HepG2 (cell line): Measurements from ENCODE around the gene NAA15. TPM values are rescaled to one million over a fixed set of nuclear protein-coding genes. Genes with fewer than 3 reads are reported as not detected.

Experiments used
- ATAC-seq: fragments of 200-7000 bp; cut with Tn5 transposase; 3 replicates; pipeline ENCODE4 v1.9.1; 2020; ENCODE audit warnings: mild to moderate bottlenecking, moderate library complexity
- BruUV-seq: library from RNA; stranded (reverse); fragments of 400-500 nt; replicated peaks from 2 replicates; lab custom pipeline; 2021; lab: Mats Ljungman, UMichigan
- CTCF ChIA-PET: fragments of 300-600 bp; formaldehyde crosslinking; extraction: SDS; loops from one replicate; lab custom pipeline; 2021; ENCODE audit warnings: low total read pairs, inconsistent platforms, low intra/inter-chr PET ratio; lab: Yijun Ruan, JAX
- POLR2A ChIA-PET: fragments of 350-600 bp; sonication (Branson Sonifier 250); formaldehyde crosslinking; loops from one replicate; lab custom pipeline; 2020; ENCODE audit warnings: antibody characterized with exemption, inconsistent platforms; lab: Yijun Ruan, JAX
- DNase-seq: peaks from one replicate; pipeline ENCODE4 v3.0.0-alpha.2; 2015; ENCODE audit warnings: low spot score
- FAIRE-seq: peaks from 3 replicates; lab custom pipeline; 2011; peaks lifted over from hg19 to GRCh38; lab: Jason Lieb, UNC
- H2AFZ ChIP-seq: one replicate; pipeline ENCODE4 v1.6.1; 2011; ENCODE audit warnings: low read length, inconsistent platforms
- H3K27ac ChIP-seq: fragments of 300-600 bp; 3 replicates; pipeline ENCODE4 v1.8.0; 2011; ENCODE audit warnings: mixed run types, mild to moderate bottlenecking, mixed read lengths, low read length, inconsistent platforms; ENCODE audit not compliant: insufficient read depth; ENCODE audit errors: extremely low read length
- H3K27me3 ChIP-seq, 2 experiments: fragments of 200-600 bp in 1 of 2; 2 replicates in 1 of 2; 3 replicates in 1 of 2; pipeline versions ENCODE4 v1.6.0 to v1.8.0; 2011; ENCODE audit warnings: low read length in 2 of 2, mild to moderate bottlenecking in 2 of 2, moderate library complexity in 2 of 2, inconsistent platforms in 1 of 2; ENCODE audit not compliant: insufficient read depth in 2 of 2, control insufficient read depth in 1 of 2
- H3K36me3 ChIP-seq, 2 experiments: fragments of 200-600 bp in 1 of 2; replicated peaks in 1 of 2; 2 replicates in 1 of 2; 3 replicates in 1 of 2; pipeline versions ENCODE4 v1.5.1 to v1.8.0; 2011; ENCODE audit warnings: low read length in 2 of 2, inconsistent platforms in 1 of 2; ENCODE audit not compliant: insufficient read depth in 2 of 2, control insufficient read depth in 1 of 2
- H3K4me1 ChIP-seq: 2 replicates; pipeline ENCODE4 v1.5.1; 2012; ENCODE audit warnings: low read length, inconsistent platforms; ENCODE audit not compliant: insufficient read depth
- H3K4me2 ChIP-seq: 2 replicates; pipeline ENCODE4 v1.6.0; 2011; ENCODE audit warnings: low read depth, low read length, inconsistent platforms
- H3K4me3 ChIP-seq, 3 experiments: fragments of 200-600 bp in 1 of 3; sonication (generic), shearing (Covaris generic) in 1 of 3; replicated peaks in 1 of 3; 2 replicates each; pipeline ENCODE4 v1.5.1; 2011 to 2016; ENCODE audit warnings: low read length in 3 of 3, inconsistent platforms in 2 of 3, low read depth in 2 of 3, mild to moderate bottlenecking in 2 of 3, control low read depth in 1 of 3, mixed read lengths in 1 of 3; ENCODE audit not compliant: insufficient read depth in 1 of 3
- H3K79me2 ChIP-seq: one replicate; pipeline ENCODE4 v1.6.1; 2011; ENCODE audit warnings: low read length, inconsistent platforms; ENCODE audit not compliant: insufficient read depth
- H3K9ac ChIP-seq: 2 replicates; pipeline ENCODE4 v1.6.0; 2011; ENCODE audit warnings: mild to moderate bottlenecking, low read depth, low read length, inconsistent platforms; ENCODE audit not compliant: insufficient read depth
- H3K9me3 ChIP-seq: 2 replicates; pipeline ENCODE4 v1.5.1; 2012; ENCODE audit warnings: mild to moderate bottlenecking, low read length
- H4K20me1 ChIP-seq: 2 replicates; pipeline ENCODE4 v1.6.0; 2011; ENCODE audit warnings: inconsistent platforms, mild to moderate bottlenecking, low read length, moderate library complexity; ENCODE audit not compliant: insufficient read depth
- RCOR2 ChIP-seq: IDR thresholded peaks from 2 replicates; pipeline ENCODE4 v1.6.1; 2016; ENCODE audit warnings: missing biosample characterization, missing genetic modification reagents
- SOX13 ChIP-seq, 3 experiments: fragments of 450-650 bp in 1 of 3; sonication (generic) in 1 of 3; formaldehyde crosslinking in 1 of 3; IDR thresholded peaks in 2 of 3; conservative IDR thresholded peaks in 1 of 3; 2 replicates each; pipeline versions ENCODE4 v1.5.0 to v1.6.1; 2016 to 2020; ENCODE audit warnings: antibody characterized with exemption in 1 of 3, mild to moderate bottlenecking in 1 of 3, missing compliant biosample characterization in 1 of 3, missing genetic modification reagents in 1 of 3, moderate library complexity in 1 of 3
- ZNF230 ChIP-seq: sonication (generic); formaldehyde crosslinking; IDR thresholded peaks from 2 replicates; pipeline ENCODE4 v1.4.0; 2020; ENCODE audit warnings: mild to moderate bottlenecking, missing genetic modification reagents
- WGBS: methylation state at CpG from one replicate; pipeline ENCODE4 v1.1.6; 2017; ENCODE audit warnings: low lambda C conversion rate; 5-methylcytosine and 5-hydroxymethylcytosine counted together
- in situ Hi-C: cut with HindIII; loops from 2 replicates; pipeline ENCODE4 v1.10.0; 2017; ENCODE audit warnings: low pct_unique_long_range_greater_than_20kb; ENCODE audit not compliant: extremely low pct_ligation_motif_present
- intact Hi-C: fragments of 100-400 bp; cut with micrococcal nuclease; formaldehyde crosslinking; loops from one replicate; pipeline ENCODE4 v1.10.0; 2022; ENCODE audit not compliant: unreplicated experiment
- polyA plus RNA-seq, 8 experiments: library from polyadenylated mRNA; depleted of rRNA in 3 of 8; stranded (reverse) in 7 of 8; unstranded in 1 of 8; fragments of >200 nt; fragmentation: Illumina TruSeq in 4 of 8; extraction: Trizol in 4 of 8; gene quantifications; 2 replicates each; pipeline versions ENCODE4 v1.2.1 to v1.2.3, GENCODE V29; 2011 to 2016; ENCODE audit warnings: low read depth in 4 of 8, missing spikeins in 1 of 8, mixed read lengths in 1 of 8; ENCODE audit not compliant: insufficient read depth in 1 of 8
- total RNA-seq, 5 experiments: library from RNA; depleted of rRNA; stranded (reverse); fragments of >200 nt; fragmentation: Illumina TruSeq; extraction: Trizol; gene quantifications; 2 replicates each; pipeline ENCODE4 v1.2.3, GENCODE V29; 2016; ENCODE audit warnings: low read depth in 1 of 5
- TF ChIP-seq, protein P1 (sequence below): sonication (generic); formaldehyde crosslinking; IDR thresholded peaks from 2 replicates; pipeline ENCODE4 v1.5.0; 2020; ENCODE audit warnings: missing genetic modification reagents
- TF ChIP-seq, protein P2 (sequence below): sonication (generic); formaldehyde crosslinking; IDR thresholded peaks from 2 replicates; pipeline ENCODE4 v1.4.0; 2020; ENCODE audit warnings: mild to moderate bottlenecking, low read depth, missing genetic modification reagents

Gene NAA15
- total and polyA plus RNA-seq, 2 of the 13 experiments (the other 11 are each of a cell fraction or from before 2014, with no cell fraction given), result 6.2 to 50.2 TPM

DNA sequence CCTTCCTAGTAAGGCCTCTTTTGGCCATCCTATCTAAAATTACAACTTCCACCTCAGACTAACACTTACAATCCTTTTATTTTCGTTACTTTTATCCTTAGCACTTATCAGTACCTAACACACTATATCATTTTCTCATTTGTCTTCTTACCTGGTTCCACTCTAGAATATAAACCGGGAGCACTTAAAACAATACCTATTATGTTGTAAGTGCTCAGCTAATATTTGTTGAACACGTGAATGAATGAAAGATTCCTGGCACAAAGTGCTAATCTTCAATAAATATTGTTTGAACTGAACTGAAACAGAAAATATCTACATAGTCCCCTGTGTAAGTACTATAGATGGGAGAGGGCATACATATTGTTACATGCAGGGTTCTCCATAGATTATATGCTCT is 35.7 kb upstream of the NAA15 start:
- POLR2A ChIA-PET, result interaction anchor here (0.9 to 1.4 kb wide), 2 partner anchors 11 to 36 kb away, joined by 3 to 4 read pairs; partner anchors contain the start of gene NAA15
- Histone ChIP-seq H3K4me2 (peak overlapping the region; percentile 79), H4K20me1 (no peaks in the 10 kb centered on the region), H3K9ac (no peak overlapping the region), H3K4me3 (no peak overlapping the region), H3K27ac (no peak overlapping the region), H2AFZ (no peak overlapping the region), H3K36me3 (no peaks in the 10 kb centered on the region), H3K79me2 (no peaks in the 10 kb centered on the region)
- ATAC-seq, result no peak
- intact Hi-C loops, result no loop called here
- no peak for DNase-seq
- no peak for FAIRE-seq
- TF ChIP-seq SOX13 (IDR thresholded peaks at IDR 0.05), result no peak
- TF ChIP-seq SOX13 (CRISPR knock-in tag; conservative IDR thresholded peaks at IDR 0.05 in 1 of 2, IDR thresholded peaks at IDR 0.05 in 1 of 2), result peak in 1 of 2 experiments; percentile 77; a peak in 2 of 4 replicates
- TF ChIP-seq, protein P1, sequence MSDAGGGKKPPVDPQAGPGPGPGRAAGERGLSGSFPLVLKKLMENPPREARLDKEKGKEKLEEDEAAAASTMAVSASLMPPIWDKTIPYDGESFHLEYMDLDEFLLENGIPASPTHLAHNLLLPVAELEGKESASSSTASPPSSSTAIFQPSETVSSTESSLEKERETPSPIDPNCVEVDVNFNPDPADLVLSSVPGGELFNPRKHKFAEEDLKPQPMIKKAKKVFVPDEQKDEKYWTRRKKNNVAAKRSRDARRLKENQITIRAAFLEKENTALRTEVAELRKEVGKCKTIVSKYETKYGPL (CRISPR knock-in tag), result no peak
- TF ChIP-seq, all 625 proteins: peak for 1
- Histone ChIP-seq H3K9me3 (no peaks in the 10 kb centered on the region), H3K4me1 (peaks cover 34% of the 10 kb centered on the region), H3K27me3 (no peaks in the 10 kb centered on the region)
- under 1% methylated on average over 3 of the region's 3 CpGs for WGBS
- CTCF ChIA-PET, result no interaction called here
- BruUV-seq, result no TSS peak
- in situ Hi-C loops, result no loop called here

DNA sequence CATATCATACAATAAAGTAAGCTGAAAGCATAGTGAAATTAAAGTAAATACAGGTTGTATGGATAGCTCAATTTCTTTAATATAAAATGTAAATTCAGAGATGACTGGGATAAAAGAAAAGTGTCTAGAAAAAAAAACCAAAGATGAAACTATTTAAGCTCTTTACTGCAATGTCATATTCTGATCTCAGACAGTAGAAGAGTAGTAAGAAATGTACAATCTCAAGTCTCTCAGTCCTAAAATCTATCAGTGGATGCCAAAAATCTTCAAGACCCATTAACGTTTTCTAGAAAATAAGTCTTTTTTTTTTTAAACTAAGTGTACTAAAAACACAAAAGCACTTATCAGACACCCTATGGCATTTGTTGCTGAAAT is 35.1 kb upstream of the NAA15 start:
- Histone ChIP-seq H3K4me2 (peak overlapping the region; percentile 79), H3K4me3 (peak overlapping the region; percentile 49 to 69 (median 54); a peak in 5 of 6 replicates), H3K9ac (peak overlapping the region; percentile 26; the same call in 1 of the 2 replicates), H3K79me2 (no peaks in the 10 kb centered on the region), H3K27me3 (no peaks in the 10 kb centered on the region), H3K4me1 (peaks cover 34% of the 10 kb centered on the region), H3K9me3 (no peaks in the 10 kb centered on the region), H3K36me3 (no peaks in the 10 kb centered on the region), H4K20me1 (no peaks in the 10 kb centered on the region)
- 0% methylated on average over 1 of the region's 1 CpG for WGBS
- FAIRE-seq (no peak), ATAC-seq (no peak)
- CTCF ChIA-PET, result no interaction called here
- intact Hi-C loops, result no loop called here
- BruUV-seq, result TSS peak; percentile 70
- 0 out of 2 replicates have a peak, but pooled peaks have one; percentile 2 for TF ChIP-seq RCOR2
- no peak for TF ChIP-seq ZNF230 (CRISPR knock-in tag)
- TF ChIP-seq, protein P2, sequence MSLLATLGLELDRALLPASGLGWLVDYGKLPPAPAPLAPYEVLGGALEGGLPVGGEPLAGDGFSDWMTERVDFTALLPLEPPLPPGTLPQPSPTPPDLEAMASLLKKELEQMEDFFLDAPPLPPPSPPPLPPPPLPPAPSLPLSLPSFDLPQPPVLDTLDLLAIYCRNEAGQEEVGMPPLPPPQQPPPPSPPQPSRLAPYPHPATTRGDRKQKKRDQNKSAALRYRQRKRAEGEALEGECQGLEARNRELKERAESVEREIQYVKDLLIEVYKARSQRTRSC (CRISPR knock-in tag), result no peak
- TF ChIP-seq, all 625 proteins: peak for 1
- in situ Hi-C loops, result no loop called here
- Histone ChIP-seq H3K27ac (peak overlapping the region; percentile 35), H2AFZ (no peak overlapping the region)
- no peak for DNase-seq
- POLR2A ChIA-PET, result interaction anchor here (0.9 to 1.5 kb wide), 3 partner anchors 12 to 35 kb away, joined by 3 to 5 read pairs (median 4); partner anchors contain the start of gene NAA15
